ENCODE measurements around the gene DPYSL4. TPM values are rescaled to one million over a fixed set of nuclear protein-coding genes. Genes with fewer than 3 reads are reported as not detected.

DPYSL4 gene
- total RNA-seq, 1 experiment from 2014 or later, result 26.3 TPM

- peaks cover 78% of the 10 kb centered on the region for H3K27me3 Mint-ChIP-seq (ENCODE audit: low read depth)
- no peak overlapping the region for H3K23ac ChIP-seq (ENCODE audit: insufficient read length, low read depth, low read length)
Measured at GRCh38 chr10:132181691-132182425, 4.9 kb upstream of the DPYSL4 start.

More at GRCh38 chr10:132181691-132182425, 4.9 kb upstream of the DPYSL4 start:
- no peak for TF ChIP-seq CTCF (conservative IDR thresholded peaks at IDR 0.05)
- peaks cover 2% of the 10 kb centered on the region for H4K20me1 ChIP-seq (ENCODE audit: control insufficient read depth, insufficient read depth, insufficient read length)
- H3K4me1 Mint-ChIP-seq, result peaks cover 0 to 3% of the 10 kb centered on the region in 2 experiments; a peak in 1 of 4 replicates
- H3K27me3 ChIP-seq (ENCODE audit: insufficient read depth, low read length), result peaks cover 9% of the 10 kb centered on the region; the same call in 1 of the 2 replicates
- H3K18ac ChIP-seq (ENCODE audit: insufficient read length, low read depth, low read length), result no peak overlapping the region
- no peak overlapping the region for H2BK12ac ChIP-seq (ENCODE audit: insufficient read length, low read depth, low read length)
- no peak overlapping the region for H3K4me2 ChIP-seq (ENCODE audit: insufficient read depth, insufficient read length, low read length)
- H3K14ac ChIP-seq (ENCODE audit: insufficient read depth, low read length), result no peak overlapping the region; the same call in 1 of the 2 replicates
- no peak overlapping the region for H2BK5ac ChIP-seq (ENCODE audit: insufficient read length, low read length)
- H3K4ac ChIP-seq (ENCODE audit: low read depth, low read length), result no peak overlapping the region
- H3K27ac Mint-ChIP-seq, result no peak overlapping the region
- H3K79me1 ChIP-seq (ENCODE audit: insufficient read depth, low read depth, low read length, poor library complexity, severe bottlenecking), result no peaks in the 10 kb centered on the region
- H3K4me1 ChIP-seq (ENCODE audit: insufficient read depth, low read length), result no peaks in the 10 kb centered on the region
- WGBS (ENCODE audit: extremely low coverage, insufficient read length, low lambda C conversion rate), result no CpG with 5 or more reads among the region's 25 CpGs
- no peaks in the 10 kb centered on the region for H3K79me2 ChIP-seq (ENCODE audit: insufficient read depth, low read length)
- no peak overlapping the region for H4K5ac ChIP-seq (ENCODE audit: insufficient read length, low read depth, low read length)
- no peak overlapping the region for H2BK120ac ChIP-seq (ENCODE audit: low read depth, low read length, poor library complexity, severe bottlenecking)
- no peak overlapping the region for H3K27ac ChIP-seq (ENCODE audit: insufficient read length, low read depth, low read length)
- peaks cover 10% of the 10 kb centered on the region for H3K23me2 ChIP-seq (ENCODE audit: insufficient read length, low read depth, low read length, poor library complexity, severe bottlenecking)
- no peak overlapping the region for H4K8ac ChIP-seq (replicated peaks; ENCODE audit: insufficient read length, low read depth, low read length)
- no peak overlapping the region for H3K4me3 Mint-ChIP-seq
- no peak for DNase-seq
- H2AFZ ChIP-seq (ENCODE audit: low read length), result no peak overlapping the region
- H2BK20ac ChIP-seq (ENCODE audit: low read depth, low read length, poor library complexity, severe bottlenecking), result no peak overlapping the region
- H2AK5ac ChIP-seq (ENCODE audit: insufficient read length, low read length), result no peak overlapping the region
- H2BK15ac ChIP-seq (ENCODE audit: low read depth, low read length), result no peak overlapping the region
- H3K9ac ChIP-seq (ENCODE audit: extremely low read depth, insufficient read length, low read length), result no peak overlapping the region
- peaks cover 0 to 4% of the 10 kb centered on the region in 2 experiments; a peak in 1 of 5 replicates for H3K9me3 Mint-ChIP-seq
- H3K36me3 Mint-ChIP-seq (ENCODE audit: insufficient read depth in 1 of 3, low read depth in 3 of 3), result no peaks in the 10 kb centered on the region; a peak in 1 of 7 replicates
- no peak overlapping the region for H3T11ph ChIP-seq (ENCODE audit: low read length)
- no peak overlapping the region for H3K56ac ChIP-seq (ENCODE audit: insufficient read length, low read depth, low read length)
- H3K9me3 ChIP-seq (ENCODE audit: control insufficient read depth, low read depth, low read length), result no peaks in the 10 kb centered on the region
- H4K91ac ChIP-seq (ENCODE audit: insufficient read length, low read depth, low read length), result no peak overlapping the region

Measured in H9 (cell line).